SK-N-MC (cell line): Measurements from ENCODE around the gene TMEM151A.

Experiments used
- DNase-seq: peaks from one replicate; pipeline ENCODE4 v3.0.0-alpha.2; 2011; ENCODE audit warnings: low read depth, low spot score
- H3K27ac ChIP-seq: fragments of 200-600 bp; sonication (generic); 2 replicates; pipeline ENCODE4 v1.5.1; 2016; ENCODE audit warnings: mixed run types
- H3K36me3 ChIP-seq: fragments of 200-600 bp; sonication (generic); 2 replicates; pipeline ENCODE4 v1.6.1; 2017; ENCODE audit warnings: antibody characterized with exemption, low read length, mixed read lengths; ENCODE audit not compliant: insufficient read depth
- H3K4me3 ChIP-seq: fragments of 200-600 bp; sonication (generic); 2 replicates; pipeline ENCODE4 v1.5.1; 2016
- H3K9ac ChIP-seq: fragments of 200-600 bp; sonication (generic); 2 replicates; pipeline ENCODE4 v1.8.0; 2017; ENCODE audit warnings: mixed run types, mixed read lengths; ENCODE audit not compliant: insufficient read length
- H3K9me3 ChIP-seq: fragments of 200-600 bp; sonication (generic); 2 replicates; pipeline ENCODE4 v1.6.1; 2017; ENCODE audit warnings: low read depth, mild to moderate bottlenecking, antibody characterized with exemption, low read length, moderate library complexity, mixed read lengths
- EZH2 ChIP-seq: fragments of 200-600 bp; sonication (generic); IDR thresholded peaks from one replicate; pipeline ENCODE4 v1.6.1; 2017; ENCODE audit warnings: antibody characterized with exemption
- FOXP2 ChIP-seq: optimal IDR thresholded peaks from 2 replicates; pipeline ENCODE3; 2011; ENCODE audit warnings: mild to moderate bottlenecking, moderate library complexity; ENCODE audit not compliant: insufficient read depth; ENCODE audit errors: extremely low read length, control extremely low read depth
- POLR2AphosphoS5 ChIP-seq: IDR thresholded peaks from 2 replicates; pipeline ENCODE4 v1.6.1; 2012; ENCODE audit warnings: mild to moderate bottlenecking, low read depth, low read length, borderline replicate concordance

The TMEM151A gene

GRCh38 chr11:66258473-66258893, 33.2 kb upstream of the TMEM151A start:
- TF ChIP-seq POLR2AphosphoS5: 0 out of 2 replicates have a peak, but pooled peaks have one; percentile 15
- no peak for TF ChIP-seq FOXP2
- no peak overlapping the region for H3K27ac ChIP-seq
- DNase-seq: no peak
- no peaks in the 10 kb centered on the region for H3K9me3 ChIP-seq
- peak overlapping the region; percentile 81 for H3K9ac ChIP-seq
- H3K4me3 ChIP-seq: peak overlapping the region; percentile 93
- peaks cover 4% of the 10 kb centered on the region; the same call in 1 of the 2 replicates for H3K36me3 ChIP-seq

DNA sequence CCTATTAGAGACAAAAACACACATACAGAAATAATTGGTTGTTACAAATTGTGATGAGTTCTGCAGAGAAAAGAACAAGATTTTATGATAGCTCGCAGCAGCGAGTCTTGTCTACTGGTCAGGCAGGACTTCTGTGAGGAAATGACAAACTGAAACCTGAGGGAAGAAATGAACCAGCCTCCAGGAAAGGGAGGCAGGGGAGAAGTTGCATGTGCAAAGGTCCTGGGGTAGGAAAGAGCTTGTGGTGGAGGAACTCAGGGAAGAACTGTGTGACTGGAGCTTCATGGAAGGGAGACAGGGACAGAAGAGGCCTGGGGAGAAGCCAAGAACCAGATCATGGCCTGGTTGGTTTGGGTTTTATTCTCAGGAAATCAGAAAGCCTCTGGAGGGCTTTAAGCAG, 32.5 kb upstream of the TMEM151A start:
- peaks cover 4% of the 10 kb centered on the region; the same call in 1 of the 2 replicates for H3K36me3 ChIP-seq
- DNase-seq: no peak

GRCh38 chr11:66259956-66260355, 31.7 kb upstream of the TMEM151A start:
- H3K9me3 ChIP-seq: no peaks in the 10 kb centered on the region
- H3K9ac ChIP-seq: no peak overlapping the region
- no peak for DNase-seq
- no peak overlapping the region for H3K4me3 ChIP-seq
- peaks cover 4% of the 10 kb centered on the region; the same call in 1 of the 2 replicates for H3K36me3 ChIP-seq
- TF ChIP-seq POLR2AphosphoS5 (no peak), EZH2 (no peak), FOXP2 (no peak)
- H3K27ac ChIP-seq: no peak overlapping the region

More for the DNA sequence above, 32.5 kb upstream of the TMEM151A start:
- Histone ChIP-seq H3K9me3 (no peaks in the 10 kb centered on the region), H3K27ac (no peak overlapping the region), H3K9ac (no peak overlapping the region), H3K4me3 (no peak overlapping the region)
- TF ChIP-seq EZH2: no peak
- no peak for TF ChIP-seq POLR2AphosphoS5
- no peak for TF ChIP-seq FOXP2

DNA sequence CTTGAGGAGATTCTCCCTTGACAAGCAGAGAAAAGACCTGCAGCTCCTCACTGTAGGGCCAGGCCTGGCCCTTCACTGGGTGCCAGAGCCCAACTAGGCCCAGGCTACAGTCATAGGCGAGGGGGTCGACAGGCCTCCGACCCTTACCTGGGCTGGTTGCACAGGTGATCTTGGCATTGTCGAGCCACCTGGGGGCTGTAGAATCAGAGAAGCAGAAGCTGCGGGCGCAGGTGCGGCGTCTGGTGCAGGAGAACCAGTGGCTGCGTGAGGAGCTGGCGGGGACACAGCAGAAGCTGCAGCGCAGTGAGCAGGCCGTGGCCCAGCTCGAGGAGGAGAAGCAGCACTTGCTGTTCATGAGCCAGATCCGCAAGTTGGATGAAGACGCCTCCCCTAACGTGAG, 30.1 kb upstream of the TMEM151A start:
- no peak for TF ChIP-seq EZH2
- no peak for TF ChIP-seq FOXP2
- no peak for TF ChIP-seq POLR2AphosphoS5
- Histone ChIP-seq H3K36me3 (peaks cover 4% of the 10 kb centered on the region; the same call in 1 of the 2 replicates), H3K9me3 (no peaks in the 10 kb centered on the region), H3K4me3 (no peak overlapping the region), H3K9ac (no peak overlapping the region), H3K27ac (no peak overlapping the region)
- DNase-seq: no peak

DNA sequence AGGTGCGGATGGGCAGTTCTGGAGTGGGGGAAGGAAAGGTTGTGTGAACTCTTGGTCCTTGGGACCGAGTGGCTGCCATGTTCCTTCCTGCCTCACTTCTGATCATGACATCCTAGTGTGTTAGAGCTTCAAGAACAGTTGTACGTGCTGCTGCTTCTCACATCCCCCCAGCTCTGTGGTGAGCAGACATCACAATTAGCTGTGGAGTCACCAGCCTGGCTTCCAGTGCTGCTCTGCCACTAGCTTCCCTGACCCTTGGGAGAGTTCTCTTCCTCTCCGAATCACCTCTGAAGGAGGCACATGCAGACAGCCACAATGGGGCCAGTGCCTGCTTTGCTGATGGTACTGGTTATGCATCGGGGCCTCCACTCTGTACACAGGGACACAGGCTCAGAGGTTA, 29.5 kb upstream of the TMEM151A start:
- peaks cover 4% of the 10 kb centered on the region; the same call in 1 of the 2 replicates for H3K36me3 ChIP-seq
- DNase-seq: no peak

DNA sequence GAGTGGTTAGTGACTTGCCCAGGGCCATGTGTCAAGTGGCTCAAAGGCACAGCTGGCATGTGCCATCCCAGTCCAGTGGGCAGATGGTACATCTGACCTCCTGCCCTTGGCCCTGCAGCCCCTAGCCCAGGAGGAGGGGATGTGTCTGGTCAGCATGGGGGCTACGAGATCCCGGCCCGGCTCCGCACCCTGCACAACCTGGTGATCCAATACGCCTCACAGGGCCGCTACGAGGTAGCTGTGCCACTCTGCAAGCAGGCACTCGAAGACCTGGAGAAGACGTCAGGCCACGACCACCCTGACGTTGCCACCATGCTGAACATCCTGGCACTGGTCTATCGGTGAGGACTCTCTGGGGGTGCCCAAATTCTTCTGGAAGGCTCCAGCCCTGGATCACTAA, 29.0 kb upstream of the TMEM151A start:
- no peak overlapping the region for H3K27ac ChIP-seq
- no peak overlapping the region for H3K9ac ChIP-seq
- no peak overlapping the region for H3K4me3 ChIP-seq
- peaks cover 4% of the 10 kb centered on the region; the same call in 1 of the 2 replicates for H3K36me3 ChIP-seq
- no peaks in the 10 kb centered on the region for H3K9me3 ChIP-seq
- DNase-seq: no peak
- TF ChIP-seq POLR2AphosphoS5 (no peak), EZH2 (no peak), FOXP2 (no peak)

More for the DNA sequence above, 29.5 kb upstream of the TMEM151A start:
- no peaks in the 10 kb centered on the region for H3K9me3 ChIP-seq
- H3K4me3 ChIP-seq: no peak overlapping the region
- H3K9ac ChIP-seq: no peak overlapping the region
- TF ChIP-seq POLR2AphosphoS5: no peak
- TF ChIP-seq FOXP2: no peak
- no peak for TF ChIP-seq EZH2
- H3K27ac ChIP-seq: no peak overlapping the region

DNA sequence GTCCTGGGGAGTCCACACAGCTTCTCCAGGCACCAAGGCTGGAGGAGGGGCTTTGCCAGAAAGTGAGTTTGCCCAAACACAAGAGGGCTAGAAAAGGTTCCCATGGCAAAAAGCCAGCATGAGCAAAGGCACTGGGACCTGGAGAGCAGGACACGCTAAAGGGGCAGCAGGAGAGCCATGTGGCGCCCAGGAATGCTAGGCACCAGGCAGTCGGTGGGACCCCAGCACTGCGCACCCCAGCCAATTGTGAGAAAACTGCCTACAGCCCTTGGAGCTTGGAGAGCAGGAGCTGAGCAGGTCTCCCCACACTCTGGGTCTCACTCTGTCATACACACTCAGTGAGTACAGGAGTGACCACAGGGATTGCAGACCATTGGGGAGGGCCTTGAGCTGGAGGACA, 28.5 kb upstream of the TMEM151A start:
- TF ChIP-seq FOXP2 (no peak), EZH2 (no peak), POLR2AphosphoS5 (no peak)

GRCh38 chr11:66263785-66264184, 27.9 kb upstream of the TMEM151A start:
- DNase-seq: no peak
- peaks cover 4% of the 10 kb centered on the region; the same call in 1 of the 2 replicates for H3K36me3 ChIP-seq
- H3K27ac ChIP-seq: no peak overlapping the region
- H3K4me3 ChIP-seq: no peak overlapping the region
- no peak for TF ChIP-seq EZH2
- TF ChIP-seq FOXP2: no peak
- TF ChIP-seq POLR2AphosphoS5: no peak
- H3K9me3 ChIP-seq: no peaks in the 10 kb centered on the region
- H3K9ac ChIP-seq: no peak overlapping the region

More for the DNA sequence above, 28.5 kb upstream of the TMEM151A start:
- no peak overlapping the region for H3K27ac ChIP-seq
- no peak overlapping the region for H3K9ac ChIP-seq
- no peaks in the 10 kb centered on the region for H3K9me3 ChIP-seq
- no peak overlapping the region for H3K4me3 ChIP-seq
- no peak for DNase-seq
- H3K36me3 ChIP-seq: peaks cover 4% of the 10 kb centered on the region; the same call in 1 of the 2 replicates

- DNase-seq: no peak
- H3K27ac ChIP-seq: no peak overlapping the region
Measured at GRCh38 chr11:66264383-66264782, 27.3 kb upstream of the TMEM151A start.

More at GRCh38 chr11:66264383-66264782, 27.3 kb upstream of the TMEM151A start:
- Histone ChIP-seq H3K9ac (no peak overlapping the region), H3K36me3 (peaks cover 4% of the 10 kb centered on the region; the same call in 1 of the 2 replicates), H3K4me3 (no peak overlapping the region), H3K9me3 (no peaks in the 10 kb centered on the region)
- TF ChIP-seq POLR2AphosphoS5 (no peak), EZH2 (no peak), FOXP2 (no peak)
